ENCODE measurements around the gene RASA3.

Gene RASA3

GRCh38 chr13:114089751-114090400 lies 42.5 kb downstream of the RASA3 start:
- Histone ChIP-seq H4K20me1 (ENCODE audit: insufficient read depth, low read length) (no peaks in the 10 kb centered on the region), H3F3A (ENCODE audit: insufficient read depth, low read length) (no peaks in the 10 kb centered on the region), H3K4me2 (ENCODE audit: low read depth, low read length) (no peak overlapping the region), H3K36me3 (replicated peaks; ENCODE audit: insufficient read depth, low read length) (no peaks in the 10 kb centered on the region; the same call in 1 of the 2 replicates), H3K9me2 (replicated peaks; ENCODE audit: insufficient read depth, low read length) (no peaks in the 10 kb centered on the region), H3K9ac (ENCODE audit: low read length) (no peak overlapping the region), H3K27me3 (replicated peaks; ENCODE audit: insufficient read depth, low read length) (no peaks in the 10 kb centered on the region), H2AFZ (ENCODE audit: low read length) (no peak overlapping the region), H3K4me3 (ENCODE audit: low read length) (no peak overlapping the region), H3K27ac (ENCODE audit: low read length) (no peak overlapping the region), H3K9me3 (replicated peaks; ENCODE audit: insufficient read depth, low read length) (0 out of 2 replicates have a peak, but pooled peaks cover 3% of the 10 kb centered on the region), H3K4me1 (ENCODE audit: low read length) (no peaks in the 10 kb centered on the region), H3K79me2 (ENCODE audit: low read length) (peaks cover 78% of the 10 kb centered on the region)
- no peak for DNase-seq
- TF ChIP-seq CTCF (IDR thresholded peaks at IDR 0.05; ENCODE audit: low read length) (no peak), EZH2phosphoT487 (IDR thresholded peaks at IDR 0.05; ENCODE audit: low read length) (no peak), EZH2 (optimal IDR thresholded peaks at IDR 0.05; ENCODE audit: low read depth, low read length) (no peak)

GRCh38 chr13:114089341-114089740 lies 43.1 kb downstream of the RASA3 start:
- DNase-seq, result no peak
- Histone ChIP-seq H3K9me2 (replicated peaks; ENCODE audit: insufficient read depth, low read length) (no peaks in the 10 kb centered on the region), H3F3A (ENCODE audit: insufficient read depth, low read length) (no peaks in the 10 kb centered on the region), H3K9me3 (replicated peaks; ENCODE audit: insufficient read depth, low read length) (0 out of 2 replicates have a peak, but pooled peaks cover 3% of the 10 kb centered on the region), H3K36me3 (replicated peaks; ENCODE audit: insufficient read depth, low read length) (no peaks in the 10 kb centered on the region; the same call in 1 of the 2 replicates), H4K20me1 (ENCODE audit: insufficient read depth, low read length) (no peaks in the 10 kb centered on the region), H3K9ac (ENCODE audit: low read length) (no peak overlapping the region), H3K4me2 (ENCODE audit: low read depth, low read length) (no peak overlapping the region), H3K4me1 (ENCODE audit: low read length) (no peaks in the 10 kb centered on the region), H3K4me3 (ENCODE audit: low read length) (no peak overlapping the region), H3K27me3 (replicated peaks; ENCODE audit: insufficient read depth, low read length) (no peaks in the 10 kb centered on the region), H2AFZ (ENCODE audit: low read length) (no peak overlapping the region), H3K27ac (ENCODE audit: low read length) (no peak overlapping the region), H3K79me2 (ENCODE audit: low read length) (peaks cover 73% of the 10 kb centered on the region)
- TF ChIP-seq EZH2 (optimal IDR thresholded peaks at IDR 0.05; ENCODE audit: low read depth, low read length) (no peak), EZH2phosphoT487 (IDR thresholded peaks at IDR 0.05; ENCODE audit: low read length) (no peak), CTCF (IDR thresholded peaks at IDR 0.05; ENCODE audit: low read length) (no peak)

GRCh38 chr13:114088863-114089262 lies 43.6 kb downstream of the RASA3 start:
- Histone ChIP-seq H3K36me3 (replicated peaks; ENCODE audit: insufficient read depth, low read length) (no peaks in the 10 kb centered on the region; the same call in 1 of the 2 replicates), H3K4me1 (ENCODE audit: low read length) (no peaks in the 10 kb centered on the region), H3K9me3 (replicated peaks; ENCODE audit: insufficient read depth, low read length) (0 out of 2 replicates have a peak, but pooled peaks cover 3% of the 10 kb centered on the region), H3K4me2 (ENCODE audit: low read depth, low read length) (no peak overlapping the region), H3F3A (ENCODE audit: insufficient read depth, low read length) (no peaks in the 10 kb centered on the region), H4K20me1 (ENCODE audit: insufficient read depth, low read length) (no peaks in the 10 kb centered on the region), H3K79me2 (ENCODE audit: low read length) (peaks cover 68% of the 10 kb centered on the region), H3K4me3 (ENCODE audit: low read length) (no peak overlapping the region), H3K9me2 (replicated peaks; ENCODE audit: insufficient read depth, low read length) (no peaks in the 10 kb centered on the region), H3K9ac (ENCODE audit: low read length) (no peak overlapping the region), H3K27ac (ENCODE audit: low read length) (no peak overlapping the region), H3K27me3 (replicated peaks; ENCODE audit: insufficient read depth, low read length) (no peaks in the 10 kb centered on the region), H2AFZ (ENCODE audit: low read length) (no peak overlapping the region)
- TF ChIP-seq CTCF (IDR thresholded peaks at IDR 0.05; ENCODE audit: low read length) (no peak), EZH2phosphoT487 (IDR thresholded peaks at IDR 0.05; ENCODE audit: low read length) (no peak)
- DNase-seq, result no peak

Data from MM.1S (cell line).